Caco-2 (cell line): ENCODE results near the gene CRTC1. TPM values are rescaled to one million over a fixed set of nuclear protein-coding genes. Genes with fewer than 3 reads are reported as not detected.

Source experiments
- BruUV-seq: library from RNA; stranded (reverse); fragments of 400-500 nt; replicated peaks from 2 replicates; lab custom pipeline; 2021; lab: Mats Ljungman, UMichigan
- CTCF ChIA-PET: fragments of 300-600 bp; sonication (Branson Sonifier 250); formaldehyde crosslinking; loops from one replicate; lab custom pipeline; 2022; ENCODE audit warnings: antibody characterized with exemption; lab: Charles Lee
- POLR2A ChIA-PET: fragments of 300-600 bp; sonication (Branson Sonifier 250); formaldehyde crosslinking; loops from one replicate; lab custom pipeline; 2022; ENCODE audit warnings: antibody characterized with exemption; lab: Charles Lee
- DNase-seq, 2 experiments: peaks; one replicate each; pipeline versions ENCODE4 v3.0.0 to v3.0.0-alpha.2; 2020 to 2022
- H3K27me3 ChIP-seq: replicated peaks from 2 replicates; pipeline ENCODE4 v1.6.0; 2011; ENCODE audit warnings: low read length; ENCODE audit not compliant: control insufficient read depth, insufficient read depth
- H3K36me3 ChIP-seq: 2 replicates; pipeline ENCODE4 v1.5.1; 2011; ENCODE audit warnings: low read length; ENCODE audit not compliant: control insufficient read depth, insufficient read depth
- H3K4me1 ChIP-seq: fragments of 250-450 bp; sonication (Bioruptor Pico); 2 replicates; pipeline ENCODE4 v1.5.1; 2020; ENCODE audit warnings: mild to moderate bottlenecking
- H3K4me3 ChIP-seq: 2 replicates; pipeline ENCODE4 v1.5.1; 2011; ENCODE audit warnings: low read depth, mild to moderate bottlenecking, control low read depth, low read length
- H3K9me3 ChIP-seq: fragments of 250-450 bp; sonication (Bioruptor Pico); 2 replicates; pipeline ENCODE4 v1.5.1; 2020; ENCODE audit warnings: mild to moderate bottlenecking, moderate library complexity
- H3K27ac Mint-ChIP-seq: one replicate; pipeline ENCODE4 v1.8.0; 2022; ENCODE audit warnings: mixed read lengths; ENCODE audit not compliant: unreplicated experiment
- H3K27me3 Mint-ChIP-seq: one replicate; pipeline ENCODE4 v1.8.0; 2022; ENCODE audit warnings: mixed read lengths; ENCODE audit not compliant: insufficient read depth, unreplicated experiment
- H3K36me3 Mint-ChIP-seq: one replicate; pipeline ENCODE4 v1.8.0; 2022; ENCODE audit warnings: mild to moderate bottlenecking, mixed read lengths; ENCODE audit not compliant: insufficient read depth, unreplicated experiment
- H3K4me1 Mint-ChIP-seq: one replicate; pipeline ENCODE4 v1.8.0; 2022; ENCODE audit warnings: low read depth, mixed read lengths; ENCODE audit not compliant: unreplicated experiment
- H3K4me3 Mint-ChIP-seq: one replicate; pipeline ENCODE4 v1.8.0; 2022; ENCODE audit warnings: mild to moderate bottlenecking, moderate library complexity, mixed read lengths; ENCODE audit not compliant: unreplicated experiment
- H3K9me3 Mint-ChIP-seq: one replicate; pipeline ENCODE4 v1.8.0; 2022; ENCODE audit warnings: mixed read lengths; ENCODE audit not compliant: unreplicated experiment
- CTCF ChIP-seq, 2 experiments: fragments of 200-600 bp in 1 of 2; IDR thresholded peaks; 1 replicate in 1 of 2; 2 replicates in 1 of 2; pipeline versions ENCODE4 v1.5.1 to v1.8.0; 2011 to 2022; ENCODE audit warnings: antibody characterized with exemption in 1 of 2, control low read depth in 1 of 2, inconsistent platforms in 1 of 2, low read depth in 1 of 2, low read length in 1 of 2, mild to moderate bottlenecking in 1 of 2, moderate library complexity in 1 of 2; ENCODE audit not compliant: insufficient read depth in 1 of 2, severe bottlenecking in 1 of 2, unreplicated experiment in 1 of 2
- intact Hi-C: fragments of 100-400 bp; cut with micrococcal nuclease; formaldehyde crosslinking; loops from one replicate; pipeline ENCODE4 v1.10.0; 2022; ENCODE audit not compliant: unreplicated experiment
- total RNA-seq: library from RNA; stranded (reverse); gene quantifications from 2 replicates; pipeline ENCODE4 v1.2.3, GENCODE V29; 2022

CRTC1 gene
- total RNA-seq, 1 experiment from 2014 or later, result 13.8 TPM

- H3K4me1 Mint-ChIP-seq, result peaks cover under 1% of the 10 kb centered on the region
- H3K9me3 Mint-ChIP-seq, result peaks cover 6% of the 10 kb centered on the region
- DNase-seq, result no peak
- no peaks in the 10 kb centered on the region for H3K27me3 Mint-ChIP-seq
- H3K36me3 Mint-ChIP-seq, result peaks cover 5% of the 10 kb centered on the region
- BruUV-seq, result no TSS peak
- no peak for TF ChIP-seq CTCF (IDR thresholded peaks at IDR 0.05; ENCODE audit: insufficient read depth in 1 of 2, low read depth in 1 of 2, low read length in 1 of 2, severe bottlenecking in 1 of 2, unreplicated experiment in 1 of 2)
- no peaks in the 10 kb centered on the region for H3K4me1 ChIP-seq
- intact Hi-C loops, result no loop called here
- ChIA-PET POLR2A (no interaction called here), CTCF (no interaction called here)
- no peak overlapping the region for H3K27ac Mint-ChIP-seq
- no peaks in the 10 kb centered on the region for H3K27me3 ChIP-seq
- H3K4me3 Mint-ChIP-seq, result no peak overlapping the region
- H3K4me3 ChIP-seq, result no peak overlapping the region
- no peaks in the 10 kb centered on the region for H3K9me3 ChIP-seq
- H3K36me3 ChIP-seq, result no peaks in the 10 kb centered on the region; the same call in 1 of the 2 replicates
Observed at GRCh38 chr19:18651733-18652132, 31.7 kb upstream of the CRTC1 start.

- H3K4me1 ChIP-seq, result peaks cover 4% of the 10 kb centered on the region; the same call in 1 of the 2 replicates
- no peaks in the 10 kb centered on the region; the same call in 1 of the 2 replicates for H3K36me3 ChIP-seq
- no peaks in the 10 kb centered on the region for H3K9me3 ChIP-seq
- intact Hi-C loops, result no loop called here
- Mint-ChIP-seq H3K27me3 (no peaks in the 10 kb centered on the region), H3K9me3 (peaks cover 6% of the 10 kb centered on the region), H3K36me3 (peaks cover 5% of the 10 kb centered on the region), H3K4me3 (no peak overlapping the region), H3K4me1 (peaks cover 10% of the 10 kb centered on the region), H3K27ac (no peak overlapping the region)
- BruUV-seq, result no TSS peak
- POLR2A ChIA-PET, result no interaction called here
- no peak for TF ChIP-seq CTCF (IDR thresholded peaks at IDR 0.05; ENCODE audit: insufficient read depth in 1 of 2, low read depth in 1 of 2, low read length in 1 of 2, severe bottlenecking in 1 of 2, unreplicated experiment in 1 of 2)
- H3K27me3 ChIP-seq, result no peaks in the 10 kb centered on the region
- CTCF ChIA-PET, result no interaction called here
- DNase-seq, result no peak
- no peak overlapping the region for H3K4me3 ChIP-seq
Observed at GRCh38 chr19:18653853-18654252, 29.6 kb upstream of the CRTC1 start.

GRCh38 chr19:18654469-18654868, 29.0 kb upstream of the CRTC1 start:
- Mint-ChIP-seq H3K4me1 (peaks cover 10% of the 10 kb centered on the region), H3K27ac (no peak overlapping the region), H3K4me3 (no peak overlapping the region), H3K36me3 (peaks cover 5% of the 10 kb centered on the region), H3K9me3 (peaks cover 6% of the 10 kb centered on the region), H3K27me3 (no peaks in the 10 kb centered on the region)
- H3K36me3 ChIP-seq, result no peaks in the 10 kb centered on the region; the same call in 1 of the 2 replicates
- no peak for DNase-seq
- BruUV-seq, result no TSS peak
- H3K4me3 ChIP-seq, result no peak overlapping the region
- intact Hi-C loops, result no loop called here
- no peaks in the 10 kb centered on the region for H3K27me3 ChIP-seq
- no peaks in the 10 kb centered on the region for H3K9me3 ChIP-seq
- TF ChIP-seq CTCF (IDR thresholded peaks at IDR 0.05; ENCODE audit: insufficient read depth in 1 of 2, low read depth in 1 of 2, low read length in 1 of 2, severe bottlenecking in 1 of 2, unreplicated experiment in 1 of 2), result no peak
- ChIA-PET CTCF (no interaction called here), POLR2A (no interaction called here)
- peaks cover 4% of the 10 kb centered on the region; the same call in 1 of the 2 replicates for H3K4me1 ChIP-seq
